Caco-2 (cell line): Measurements from ENCODE around the gene TEPSIN. TPM values are rescaled to one million over a fixed set of nuclear protein-coding genes. Genes with fewer than 3 reads are reported as not detected.

ENCODE experiments used
- BruUV-seq: library from RNA; stranded (reverse); fragments of 400-500 nt; replicated peaks from 2 replicates; lab custom pipeline; 2021; lab: Mats Ljungman, UMichigan
- CTCF ChIA-PET: fragments of 300-600 bp; sonication (Branson Sonifier 250); formaldehyde crosslinking; loops from one replicate; lab custom pipeline; 2022; ENCODE audit warnings: antibody characterized with exemption; lab: Charles Lee
- POLR2A ChIA-PET: fragments of 300-600 bp; sonication (Branson Sonifier 250); formaldehyde crosslinking; loops from one replicate; lab custom pipeline; 2022; ENCODE audit warnings: antibody characterized with exemption; lab: Charles Lee
- DNase-seq, 2 experiments: peaks; one replicate each; pipeline versions ENCODE4 v3.0.0 to v3.0.0-alpha.2; 2020 to 2022
- H3K27me3 ChIP-seq: replicated peaks from 2 replicates; pipeline ENCODE4 v1.6.0; 2011; ENCODE audit warnings: low read length; ENCODE audit not compliant: control insufficient read depth, insufficient read depth
- H3K36me3 ChIP-seq: 2 replicates; pipeline ENCODE4 v1.5.1; 2011; ENCODE audit warnings: low read length; ENCODE audit not compliant: control insufficient read depth, insufficient read depth
- H3K4me1 ChIP-seq: fragments of 250-450 bp; sonication (Bioruptor Pico); 2 replicates; pipeline ENCODE4 v1.5.1; 2020; ENCODE audit warnings: mild to moderate bottlenecking
- H3K4me3 ChIP-seq: 2 replicates; pipeline ENCODE4 v1.5.1; 2011; ENCODE audit warnings: low read depth, mild to moderate bottlenecking, control low read depth, low read length
- H3K9me3 ChIP-seq: fragments of 250-450 bp; sonication (Bioruptor Pico); 2 replicates; pipeline ENCODE4 v1.5.1; 2020; ENCODE audit warnings: mild to moderate bottlenecking, moderate library complexity
- H3K27ac Mint-ChIP-seq: one replicate; pipeline ENCODE4 v1.8.0; 2022; ENCODE audit warnings: mixed read lengths; ENCODE audit not compliant: unreplicated experiment
- H3K27me3 Mint-ChIP-seq: one replicate; pipeline ENCODE4 v1.8.0; 2022; ENCODE audit warnings: mixed read lengths; ENCODE audit not compliant: insufficient read depth, unreplicated experiment
- H3K36me3 Mint-ChIP-seq: one replicate; pipeline ENCODE4 v1.8.0; 2022; ENCODE audit warnings: mild to moderate bottlenecking, mixed read lengths; ENCODE audit not compliant: insufficient read depth, unreplicated experiment
- H3K4me1 Mint-ChIP-seq: one replicate; pipeline ENCODE4 v1.8.0; 2022; ENCODE audit warnings: low read depth, mixed read lengths; ENCODE audit not compliant: unreplicated experiment
- H3K4me3 Mint-ChIP-seq: one replicate; pipeline ENCODE4 v1.8.0; 2022; ENCODE audit warnings: mild to moderate bottlenecking, moderate library complexity, mixed read lengths; ENCODE audit not compliant: unreplicated experiment
- H3K9me3 Mint-ChIP-seq: one replicate; pipeline ENCODE4 v1.8.0; 2022; ENCODE audit warnings: mixed read lengths; ENCODE audit not compliant: unreplicated experiment
- CTCF ChIP-seq, 2 experiments: fragments of 200-600 bp in 1 of 2; IDR thresholded peaks; 1 replicate in 1 of 2; 2 replicates in 1 of 2; pipeline versions ENCODE4 v1.5.1 to v1.8.0; 2011 to 2022; ENCODE audit warnings: antibody characterized with exemption in 1 of 2, control low read depth in 1 of 2, inconsistent platforms in 1 of 2, low read depth in 1 of 2, low read length in 1 of 2, mild to moderate bottlenecking in 1 of 2, moderate library complexity in 1 of 2; ENCODE audit not compliant: insufficient read depth in 1 of 2, severe bottlenecking in 1 of 2, unreplicated experiment in 1 of 2
- intact Hi-C: fragments of 100-400 bp; cut with micrococcal nuclease; formaldehyde crosslinking; loops from one replicate; pipeline ENCODE4 v1.10.0; 2022; ENCODE audit not compliant: unreplicated experiment
- total RNA-seq: library from RNA; stranded (reverse); gene quantifications from 2 replicates; pipeline ENCODE4 v1.2.3, GENCODE V29; 2022

The TEPSIN gene
- total RNA-seq, 1 experiment from 2014 or later = 40.3 TPM

GRCh38 chr17:81235822-81236740, 2.8 kb downstream of the TEPSIN start:
- BruUV-seq = no TSS peak
- Mint-ChIP-seq H3K27ac (no peak overlapping the region), H3K4me3 (no peak overlapping the region), H3K9me3 (no peaks in the 10 kb centered on the region), H3K36me3 (peaks cover 31% of the 10 kb centered on the region), H3K4me1 (peaks cover 13% of the 10 kb centered on the region), H3K27me3 (no peaks in the 10 kb centered on the region)
- TF ChIP-seq CTCF (IDR thresholded peaks at IDR 0.05; ENCODE audit: insufficient read depth in 1 of 2, low read depth in 1 of 2, low read length in 1 of 2, severe bottlenecking in 1 of 2, unreplicated experiment in 1 of 2) = no peak
- H3K4me1 ChIP-seq = peaks cover 31% of the 10 kb centered on the region
- ChIA-PET POLR2A (interaction anchor here (1.3 kb wide), 1 partner anchor 13 kb away, joined by 8 read pairs; the partner anchor contains the start of gene CEP131), CTCF (interaction anchor here (0.5 to 0.6 kb wide), 2 partner anchors 56 to 120 kb away, joined by 3 read pairs; no protein-coding TSS in a partner anchor)
- no peak for DNase-seq
- no peaks in the 10 kb centered on the region for H3K27me3 ChIP-seq
- no peaks in the 10 kb centered on the region for H3K9me3 ChIP-seq
- peaks cover 3% of the 10 kb centered on the region for H3K36me3 ChIP-seq
- intact Hi-C loops = no loop called here
- H3K4me3 ChIP-seq = no peak overlapping the region

GRCh38 chr17:81234940-81235821, 3.7 kb downstream of the TEPSIN start:
- Mint-ChIP-seq H3K27me3 (no peaks in the 10 kb centered on the region), H3K27ac (peak overlapping the region; percentile 5), H3K9me3 (no peaks in the 10 kb centered on the region), H3K4me3 (peak overlapping the region; percentile 17), H3K36me3 (peaks cover 32% of the 10 kb centered on the region), H3K4me1 (peaks cover 13% of the 10 kb centered on the region)
- no peaks in the 10 kb centered on the region for H3K27me3 ChIP-seq
- intact Hi-C loops = no loop called here
- peaks cover 5% of the 10 kb centered on the region for H3K36me3 ChIP-seq
- peaks cover 31% of the 10 kb centered on the region for H3K4me1 ChIP-seq
- H3K4me3 ChIP-seq = peak overlapping the region; percentile 7; the same call in 1 of the 2 replicates
- CTCF ChIA-PET = interaction anchor here (0.5 to 1.2 kb wide), 3 partner anchors 12 to 92 kb away, joined by 3 to 4 read pairs (median 3); partner anchors contain the start of gene CEP131
- no peak for TF ChIP-seq CTCF (IDR thresholded peaks at IDR 0.05; ENCODE audit: insufficient read depth in 1 of 2, low read depth in 1 of 2, low read length in 1 of 2, severe bottlenecking in 1 of 2, unreplicated experiment in 1 of 2)
- peak; percentile 75 to 87 for DNase-seq
- POLR2A ChIA-PET = interaction anchor here (0.6 to 1.3 kb wide), 3 partner anchors 9 to 397 kb away, joined by 3 to 8 read pairs (median 5); partner anchors contain the start of gene CEP131
- no TSS peak for BruUV-seq
- no peaks in the 10 kb centered on the region for H3K9me3 ChIP-seq
